ENCODE results near the gene SELL. TPM values are rescaled to one million over a fixed set of nuclear protein-coding genes. Genes with fewer than 3 reads are reported as not detected.

Gene SELL
- total and polyA plus RNA-seq, 10 of the 15 experiments (the other 5 are each of a cell fraction or from before 2014, with no cell fraction given): 31.8 to 66.0 (median 50.9) TPM

- Histone ChIP-seq H3K4me2 (ENCODE audit: control insufficient read depth, insufficient read depth) (peak overlapping the region; percentile 38), H3K36me3 (ENCODE audit: control insufficient read depth in 2 of 2, insufficient read depth in 2 of 2, low read length in 1 of 2) (no peaks in the 10 kb centered on the region), H3K27me3 (replicated peaks in 1 of 2; ENCODE audit: control insufficient read depth in 2 of 2, insufficient read depth in 2 of 2, low read length in 1 of 2) (no peaks in the 10 kb centered on the region), H2AFZ (ENCODE audit: control insufficient read depth, low read depth, low read length) (peak overlapping the region; percentile 3), H4K20me1 (ENCODE audit: control insufficient read depth, insufficient read depth) (no peaks in the 10 kb centered on the region), H3K27ac (ENCODE audit: control insufficient read depth, insufficient read depth) (peak overlapping the region; percentile 67), H3K4me1 (ENCODE audit: control insufficient read depth, insufficient read depth, low read length) (peaks cover 49% of the 10 kb centered on the region), H3K4me3 (peak overlapping the region; percentile 14), H3K9ac (ENCODE audit: control insufficient read depth, insufficient read depth, low read length) (no peak overlapping the region), H3K9me3 (replicated peaks; ENCODE audit: control insufficient read depth, insufficient read depth, low read length) (no peaks in the 10 kb centered on the region; the same call in 2 of the 3 replicates), H3K79me2 (ENCODE audit: control insufficient read depth, insufficient read depth, low read length) (no peaks in the 10 kb centered on the region)
- in situ Hi-C loops (cut with MboI) (no loop called here), intact Hi-C loops (cut with micrococcal nuclease; ENCODE audit: unreplicated experiment) (loop anchor here (2.0 kb wide), 1 partner anchor 16 kb away; no protein-coding TSS in a partner anchor)
- 4% methylated on average over 2 of the region's 2 CpGs for WGBS (ENCODE audit: insufficient coverage, insufficient replicate concordance, low lambda C conversion rate, missing lambda C conversion rate)
- SMC1A ChIA-PET (ENCODE audit: uncharacterized antibody, unreplicated experiment): interaction anchor here (0.6 to 11.1 kb wide), 12 partner anchors 12 to 1339 kb away, joined by 3 to 176 read pairs (median 10); no protein-coding TSS in a partner anchor
- ATAC-seq: peak; percentile 58
- no peak for DNase-seq (ENCODE audit: low read depth, low spot score)
- FAIRE-seq: no peak
- CTCF ChIA-PET: interaction anchor here (0.8 to 9.7 kb wide), 8 partner anchors 10 to 210 kb away, joined by 3 to 125 read pairs (median 7); no protein-coding TSS in a partner anchor
- RAD21 ChIA-PET (ENCODE audit: unreplicated experiment): interaction anchor here (0.8 to 6.0 kb wide), 9 partner anchors 11 to 114 kb away, joined by 3 to 71 read pairs (median 15); partner anchors contain the start of genes F5 and METTL18
- no peak for TF ChIP-seq MAX (IDR thresholded peaks at IDR 0.05; ENCODE audit: low read depth, low read length)
- 0 out of 2 replicates have a peak, but pooled peaks have one; percentile 18 for TF ChIP-seq STAT1 (conservative IDR thresholded peaks at IDR 0.05)
- TSS peak; percentile 64 for BruUV-seq (replicated peaks)
- POLR2A ChIA-PET: interaction anchor here (1.1 to 5.8 kb wide), 2 partner anchors 12 to 18 kb away, joined by 3 to 64 read pairs; no protein-coding TSS in a partner anchor
Measured at GRCh38 chr1:169681140-169681539, 30.3 kb downstream of the SELL start.

GRCh38 chr1:169680377-169681019 lies 30.9 kb downstream of the SELL start:
- H3K4me2 ChIP-seq (ENCODE audit: control insufficient read depth, insufficient read depth): peak overlapping the region; percentile 38
- H3K79me2 ChIP-seq (ENCODE audit: control insufficient read depth, insufficient read depth, low read length): no peaks in the 10 kb centered on the region
- H3K36me3 ChIP-seq (ENCODE audit: control insufficient read depth in 2 of 2, insufficient read depth in 2 of 2, low read length in 1 of 2): no peaks in the 10 kb centered on the region
- ChIA-PET POLR2A (interaction anchor here (0.5 to 5.8 kb wide), 3 partner anchors 13 to 1012 kb away, joined by 3 to 64 read pairs (median 5); no protein-coding TSS in a partner anchor), RAD21 (ENCODE audit: unreplicated experiment) (interaction anchor here (0.7 to 6.0 kb wide), 8 partner anchors 12 to 84 kb away, joined by 3 to 71 read pairs (median 15); no protein-coding TSS in a partner anchor), SMC1A (ENCODE audit: uncharacterized antibody, unreplicated experiment) (interaction anchor here (1.2 to 11.1 kb wide), 7 partner anchors 13 to 78 kb away, joined by 5 to 176 read pairs (median 16); no protein-coding TSS in a partner anchor), CTCF (interaction anchor here (0.8 to 9.7 kb wide), 8 partner anchors 9 to 129 kb away, joined by 3 to 125 read pairs (median 8); no protein-coding TSS in a partner anchor)
- no peaks in the 10 kb centered on the region for H3K27me3 ChIP-seq (replicated peaks in 1 of 2; ENCODE audit: control insufficient read depth in 2 of 2, insufficient read depth in 2 of 2, low read length in 1 of 2)
- H3K9me3 ChIP-seq (replicated peaks; ENCODE audit: control insufficient read depth, insufficient read depth, low read length): no peaks in the 10 kb centered on the region; the same call in 2 of the 3 replicates
- DNase-seq (ENCODE audit: low read depth, low spot score) (peak; percentile 73), FAIRE-seq (no peak), ATAC-seq (peak; percentile 88)
- peaks cover 49% of the 10 kb centered on the region for H3K4me1 ChIP-seq (ENCODE audit: control insufficient read depth, insufficient read depth, low read length)
- peak overlapping the region; percentile 23; the same call in 1 of the 2 replicates for H3K9ac ChIP-seq (ENCODE audit: control insufficient read depth, insufficient read depth, low read length)
- peak overlapping the region; percentile 37 for H3K4me3 ChIP-seq
- H4K20me1 ChIP-seq (ENCODE audit: control insufficient read depth, insufficient read depth): no peaks in the 10 kb centered on the region
- in situ Hi-C loops (cut with MboI): no loop called here
- WGBS (ENCODE audit: insufficient coverage, insufficient replicate concordance, low lambda C conversion rate, missing lambda C conversion rate): 30% methylated on average over 6 of the region's 6 CpGs
- no TSS peak for BruUV-seq (replicated peaks)
- intact Hi-C loops (cut with micrococcal nuclease; ENCODE audit: unreplicated experiment): loop anchor here (2.0 kb wide), 1 partner anchor 16 kb away; no protein-coding TSS in a partner anchor
- H3K27ac ChIP-seq (ENCODE audit: control insufficient read depth, insufficient read depth): peak overlapping the region; percentile 76
- peak overlapping the region; percentile 52 for H2AFZ ChIP-seq (ENCODE audit: control insufficient read depth, low read depth, low read length)
- TF ChIP-seq SIX5 (IDR thresholded peaks at IDR 0.05; ENCODE audit: low read depth, low read length, severe bottlenecking) (peak; percentile 11), SREBF1 (IDR thresholded peaks at IDR 0.05; ENCODE audit: low read length) (no peak), LARP7 (IDR thresholded peaks at IDR 0.05) (no peak), IKZF2 (IDR thresholded peaks at IDR 0.05) (peak in 1 of 2 experiments; percentile 11; a peak in 2 of 4 replicates), BRCA1 (IDR thresholded peaks at IDR 0.05; ENCODE audit: low read depth, low read length) (no peak), ATF7 (IDR thresholded peaks at IDR 0.05; ENCODE audit: low read depth) (0 out of 2 replicates have a peak, but pooled peaks have one; percentile 13), ZBTB4 (CRISPR knock-in tag; IDR thresholded peaks at IDR 0.05) (no peak), IRF5 (IDR thresholded peaks at IDR 0.05; ENCODE audit: borderline replicate concordance) (no peak)

Data from GM12878 (cell line).